ENCODE data around the gene INHBB.
"Not testable (repeated sequence)": the region's sequence is repeated elsewhere in the genome, so short reads cannot be mapped to it uniquely, and the experiment has no call there.

Gene INHBB

DNA sequence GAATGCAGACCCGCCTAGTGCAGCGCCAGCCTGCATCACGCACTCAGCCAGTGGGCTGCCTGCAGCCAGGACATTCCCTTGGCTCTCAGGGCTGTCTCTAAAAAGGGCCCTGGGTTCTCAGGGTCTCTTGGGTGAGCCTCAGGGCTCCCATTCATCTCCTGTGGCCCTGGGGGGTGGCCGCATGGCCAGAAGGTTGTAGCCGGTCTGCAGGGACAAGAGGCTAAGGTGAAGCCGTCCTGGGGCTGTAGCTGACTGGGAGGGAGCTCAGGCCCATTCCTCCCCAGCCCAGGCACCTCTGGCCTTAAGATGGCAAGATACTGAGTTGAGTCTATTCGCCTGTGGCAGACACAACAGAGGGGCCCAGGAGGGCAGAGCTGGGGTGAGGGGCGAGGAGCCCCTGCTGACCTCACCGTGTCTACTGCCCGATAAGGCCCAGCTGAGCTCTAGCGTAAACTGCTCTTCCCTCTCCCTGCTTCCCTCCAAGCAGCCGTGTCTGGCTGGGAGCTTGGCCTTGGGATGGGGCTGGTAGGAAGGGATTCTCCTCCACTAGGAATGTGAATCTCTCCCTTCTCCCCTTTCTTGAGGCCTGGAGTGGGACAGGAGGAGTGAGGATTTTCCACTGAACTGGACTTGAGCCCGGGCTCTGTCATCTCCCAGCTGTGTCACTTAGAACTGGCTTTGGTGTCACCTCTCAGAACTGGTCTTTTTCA lies 37.9 kb downstream of the INHBB start:
- no peak for DNase-seq

DNA sequence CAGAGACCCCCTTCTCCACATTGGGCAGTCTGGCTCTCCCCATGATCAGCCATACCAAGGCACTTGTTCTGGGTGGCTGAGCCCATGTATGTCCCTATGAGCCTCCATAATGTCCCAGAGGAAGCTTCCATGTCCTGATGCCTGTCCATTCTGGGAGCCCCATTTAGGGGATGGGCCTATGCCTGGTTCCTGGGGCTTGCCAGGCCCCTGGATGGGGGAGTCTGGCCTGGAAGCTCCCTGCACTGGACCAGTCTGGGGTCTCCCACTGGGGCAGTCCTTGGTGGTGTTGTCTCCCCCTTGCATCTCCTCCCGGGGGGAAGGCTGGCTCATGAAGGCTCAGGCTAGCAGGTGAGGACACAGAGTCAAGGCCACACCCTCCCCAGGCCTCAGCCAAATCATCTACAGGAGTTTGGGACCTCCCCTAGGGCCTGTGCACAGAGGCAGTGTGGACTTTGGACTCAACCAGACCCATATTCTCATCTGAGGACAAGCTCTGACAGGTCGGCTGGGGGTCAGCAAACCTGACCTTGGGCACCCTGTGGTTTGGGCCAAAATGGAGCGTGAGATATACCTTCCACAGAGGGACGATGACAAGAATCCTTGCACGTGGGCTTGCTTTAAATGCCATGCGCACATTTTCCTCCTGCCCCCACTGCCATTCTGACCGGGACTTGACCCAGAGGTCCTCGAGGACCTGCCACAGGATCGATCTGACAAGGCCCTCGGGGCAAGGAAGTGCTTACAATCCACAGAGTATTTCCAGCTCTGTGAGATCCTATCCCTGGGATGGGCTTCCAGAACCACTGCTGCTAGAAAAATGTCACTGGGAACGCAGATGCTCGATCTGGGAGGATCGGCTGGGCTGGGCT lies 38.8 kb downstream of the INHBB start:
- no peak for DNase-seq

DNA sequence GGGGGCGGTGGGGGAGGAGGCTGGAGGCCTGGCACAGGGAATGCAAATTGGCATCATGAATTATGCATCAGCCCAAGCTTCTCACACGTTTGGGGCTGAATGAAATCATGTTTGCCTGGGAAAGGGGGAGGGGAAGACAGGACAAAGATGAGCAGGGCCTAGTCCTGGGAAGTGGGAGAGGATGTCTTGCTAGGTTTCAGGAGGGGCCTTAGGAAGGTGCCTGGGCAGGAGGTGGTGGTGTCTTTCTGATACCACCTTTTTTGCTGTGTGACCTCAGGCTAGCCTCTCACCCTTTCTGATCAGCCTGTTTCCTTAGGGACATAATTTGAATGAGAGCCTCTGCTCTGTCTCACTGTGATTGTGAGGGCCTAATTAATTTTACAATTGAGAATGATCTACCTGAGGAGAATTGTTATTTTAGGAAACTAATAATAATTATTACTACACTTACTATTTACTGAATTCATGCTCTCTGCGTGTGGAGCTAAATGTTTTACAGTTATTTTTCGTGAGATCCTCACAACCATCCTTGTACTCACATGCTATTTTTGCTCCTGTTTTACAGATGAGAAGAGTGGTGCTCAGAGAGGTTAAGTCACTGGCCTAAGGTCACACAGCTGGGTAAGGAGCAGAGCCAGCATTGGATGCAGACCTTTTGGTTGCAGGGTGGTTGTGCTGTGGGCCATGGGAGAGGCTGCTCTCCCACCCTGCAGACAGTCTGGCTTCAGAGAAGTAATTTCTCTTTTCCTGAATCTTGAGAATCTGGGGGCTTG lies 39.6 kb downstream of the INHBB start:
- no peak for DNase-seq

DNA sequence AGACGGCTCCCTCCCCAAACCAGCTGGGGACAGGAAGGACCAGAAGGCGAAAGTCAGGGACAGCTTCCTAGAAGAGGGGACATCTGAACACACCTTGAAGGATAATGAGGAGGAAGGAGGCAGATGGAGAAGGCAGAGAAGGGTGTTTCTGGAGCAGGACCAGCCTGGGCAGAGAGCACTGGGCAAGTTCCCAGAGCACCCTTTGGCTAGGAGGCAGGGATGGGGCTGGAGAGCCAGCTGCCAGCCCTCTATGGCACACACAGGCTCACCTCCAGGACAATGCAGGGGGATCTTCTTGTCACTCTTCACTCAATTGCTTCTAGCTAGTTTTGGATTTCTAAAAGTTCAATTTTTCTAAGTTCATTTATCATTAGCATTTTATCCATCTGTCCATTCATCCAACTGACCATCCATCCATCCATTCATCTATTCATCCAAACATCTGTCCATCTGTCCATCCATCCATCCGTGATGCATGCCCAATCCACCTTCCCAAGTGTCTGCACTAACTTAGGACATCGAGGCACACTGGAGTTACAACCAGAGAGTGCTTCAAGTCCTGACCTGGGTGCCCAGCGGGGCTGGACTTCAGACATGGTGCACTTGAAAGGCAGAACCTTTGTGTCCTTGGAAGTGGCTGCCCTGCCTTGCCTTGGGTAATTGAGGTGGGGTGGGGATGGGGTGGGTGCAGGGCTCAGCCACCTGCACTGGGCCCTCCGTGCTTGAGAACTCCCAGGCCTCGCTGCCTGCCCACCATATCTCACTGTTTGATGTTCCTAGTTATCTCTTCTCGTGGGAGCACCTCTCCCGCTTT lies 42.5 kb downstream of the INHBB start:
- no peak for DNase-seq

DNA sequence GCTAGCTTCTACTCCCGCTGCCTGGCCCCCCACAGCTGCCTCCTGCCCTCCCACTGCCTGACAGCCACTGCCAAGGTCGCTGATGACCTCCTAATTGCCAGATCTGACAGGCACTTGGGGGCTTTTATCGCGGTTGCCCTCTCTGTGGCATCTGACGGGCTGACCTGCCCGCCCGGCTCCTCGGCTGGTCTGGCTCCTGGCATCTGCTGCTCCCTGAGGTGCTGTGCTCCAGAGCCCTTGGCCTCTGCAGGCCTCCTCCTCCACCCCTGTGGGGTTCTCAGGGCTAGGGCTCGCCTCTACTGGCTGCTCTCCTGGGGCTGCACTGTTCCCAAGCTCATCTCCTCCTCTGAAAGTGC lies 43.1 kb downstream of the INHBB start:
- peak; percentile 43 for DNase-seq

DNA sequence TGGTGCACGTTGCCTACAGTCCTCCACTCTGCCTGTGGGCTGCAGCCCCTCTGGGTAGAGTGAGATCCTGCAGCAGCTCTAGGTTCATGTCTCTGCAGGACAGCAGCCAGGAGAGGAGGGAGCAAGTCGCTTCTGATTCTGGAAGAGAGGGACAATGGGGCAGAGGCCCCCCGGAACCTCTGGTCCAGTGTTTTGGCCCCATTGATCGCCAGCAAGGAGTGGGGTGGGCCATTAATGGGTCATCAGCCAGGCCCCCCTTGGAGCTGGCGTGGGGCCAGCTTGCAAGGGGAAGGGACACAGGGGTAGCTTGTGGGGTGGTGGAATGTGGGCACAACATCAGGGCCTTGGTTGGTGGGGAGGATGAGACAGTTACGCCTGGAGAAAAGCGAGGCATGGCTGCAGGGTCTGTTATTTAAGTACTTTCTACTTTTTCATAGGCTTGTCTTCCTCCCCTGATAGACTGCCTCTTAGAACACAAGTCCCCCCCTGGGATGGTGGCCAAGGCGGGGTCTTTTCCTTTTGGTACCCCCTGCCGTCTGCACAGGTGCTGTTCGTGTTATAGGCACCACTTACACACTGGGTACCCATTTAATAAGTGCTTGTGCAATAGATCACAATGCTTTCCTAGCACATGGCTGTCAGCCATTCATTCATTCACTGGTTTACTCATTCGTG lies 44.6 kb downstream of the INHBB start:
- DNase-seq = peak; percentile 31

DNA sequence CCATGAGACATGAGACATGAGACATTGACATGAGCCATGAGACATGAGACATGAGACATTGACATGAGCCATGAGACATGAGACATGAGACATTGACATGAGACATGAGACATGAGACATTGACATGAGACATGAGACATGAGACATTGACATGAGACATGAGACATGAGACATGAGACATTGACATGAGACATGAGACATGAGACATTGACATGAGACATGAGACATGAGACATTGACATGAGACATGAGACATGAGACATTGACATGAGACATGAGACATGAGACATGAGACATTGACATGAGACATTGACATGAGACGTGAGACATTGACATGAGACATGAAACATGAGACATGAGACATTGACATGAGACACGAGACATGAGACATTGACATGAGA lies 45.4 kb downstream of the INHBB start:
- not testable (repeated sequence) for DNase-seq

DNA sequence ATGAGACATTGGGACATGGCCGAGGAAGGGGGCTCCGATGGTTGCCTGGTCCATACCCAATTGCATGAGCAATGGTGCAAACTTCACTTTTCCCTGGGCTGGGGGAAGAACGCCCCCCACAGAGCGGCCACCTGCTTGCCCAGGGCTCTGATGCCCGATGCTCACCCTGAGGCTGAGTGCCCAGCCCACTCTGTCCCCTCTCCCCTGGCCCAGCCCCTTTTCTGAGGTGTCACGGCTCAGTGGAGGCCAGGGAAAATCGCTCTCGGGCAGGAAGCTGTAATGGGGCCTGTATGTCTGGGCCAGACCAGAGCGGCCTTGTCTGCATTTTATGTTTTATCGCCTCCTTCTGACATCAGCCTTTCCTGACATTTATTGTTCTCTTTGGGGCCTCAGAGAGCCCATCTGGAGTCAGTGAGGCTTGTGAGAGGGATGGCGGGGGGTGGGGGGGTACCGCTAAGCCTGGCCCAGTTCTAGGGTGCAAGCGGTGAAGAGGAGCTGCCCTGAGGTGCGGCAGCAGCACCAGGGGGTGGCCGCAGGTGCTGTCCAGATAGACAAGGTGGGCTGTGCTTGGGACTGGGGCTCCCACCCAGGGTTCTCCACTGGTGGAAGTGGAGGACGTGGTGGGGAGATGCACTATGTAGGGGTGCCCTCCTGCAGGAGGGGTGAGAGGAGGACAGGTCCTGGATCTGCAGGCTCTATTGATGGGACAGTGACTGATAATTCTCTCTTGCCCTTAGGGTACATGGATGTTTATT lies 46.2 kb downstream of the INHBB start:
- DNase-seq = peak; percentile 40

DNA sequence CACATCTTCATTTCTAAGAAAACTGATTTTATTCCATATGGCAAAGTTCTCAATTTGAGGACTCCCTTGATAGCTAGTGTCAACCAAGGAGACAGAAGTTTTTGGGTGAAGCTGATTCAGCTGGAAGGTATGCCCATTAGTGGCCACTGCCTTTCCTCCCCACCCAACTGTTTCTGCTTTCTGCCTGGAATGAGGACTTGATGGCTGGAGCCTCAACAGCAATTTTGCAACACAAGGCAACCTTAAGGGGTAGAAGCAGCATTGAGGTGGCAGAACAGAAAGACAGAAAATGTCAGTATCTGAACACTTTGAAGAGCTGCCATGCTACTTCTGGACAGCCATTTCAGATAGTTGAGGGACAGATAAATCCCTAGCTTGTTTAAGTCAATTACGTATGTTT lies 47.0 kb downstream of the INHBB start:
- DNase-seq = no peak

DNA sequence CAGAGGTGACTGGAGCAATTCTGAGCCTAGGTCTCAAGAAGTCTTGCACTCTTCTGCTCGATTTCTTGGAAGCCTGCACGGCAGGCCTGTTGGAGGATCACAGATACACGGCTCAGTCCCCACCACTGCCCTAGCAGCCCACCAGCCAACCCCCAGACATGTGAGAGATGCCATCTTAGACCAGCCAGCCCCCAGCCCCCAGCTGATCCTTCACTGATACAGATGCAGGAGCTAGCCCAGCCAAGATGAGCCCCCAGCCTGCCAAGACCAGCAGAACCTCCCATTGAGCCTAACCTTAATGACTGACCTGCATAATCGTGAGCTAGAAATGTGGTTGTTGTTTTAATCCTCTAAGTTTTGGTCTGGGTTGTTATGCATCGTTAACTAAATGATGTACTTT lies 47.5 kb downstream of the INHBB start:
- no peak for DNase-seq

DNA sequence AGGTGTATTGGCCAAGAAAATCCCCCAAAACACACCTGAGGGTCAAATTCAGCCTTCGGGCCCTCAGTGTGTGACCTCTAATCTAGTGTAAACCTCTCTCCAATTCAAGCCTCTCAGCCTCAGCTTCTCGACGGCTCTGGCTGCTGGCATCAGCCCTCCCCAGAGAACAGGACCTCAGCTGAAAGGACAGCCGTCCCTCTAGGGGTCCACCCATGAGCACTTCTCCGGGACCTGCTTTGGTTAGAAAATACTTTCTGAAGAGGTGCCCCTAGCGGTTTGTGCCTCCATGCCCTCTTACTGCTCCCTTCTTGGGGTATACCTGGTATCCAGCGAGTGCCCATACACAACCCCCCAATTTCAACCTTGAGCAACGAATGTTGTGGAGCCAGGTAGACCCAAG lies 48.8 kb downstream of the INHBB start:
- DNase-seq = peak; percentile 47

DNA sequence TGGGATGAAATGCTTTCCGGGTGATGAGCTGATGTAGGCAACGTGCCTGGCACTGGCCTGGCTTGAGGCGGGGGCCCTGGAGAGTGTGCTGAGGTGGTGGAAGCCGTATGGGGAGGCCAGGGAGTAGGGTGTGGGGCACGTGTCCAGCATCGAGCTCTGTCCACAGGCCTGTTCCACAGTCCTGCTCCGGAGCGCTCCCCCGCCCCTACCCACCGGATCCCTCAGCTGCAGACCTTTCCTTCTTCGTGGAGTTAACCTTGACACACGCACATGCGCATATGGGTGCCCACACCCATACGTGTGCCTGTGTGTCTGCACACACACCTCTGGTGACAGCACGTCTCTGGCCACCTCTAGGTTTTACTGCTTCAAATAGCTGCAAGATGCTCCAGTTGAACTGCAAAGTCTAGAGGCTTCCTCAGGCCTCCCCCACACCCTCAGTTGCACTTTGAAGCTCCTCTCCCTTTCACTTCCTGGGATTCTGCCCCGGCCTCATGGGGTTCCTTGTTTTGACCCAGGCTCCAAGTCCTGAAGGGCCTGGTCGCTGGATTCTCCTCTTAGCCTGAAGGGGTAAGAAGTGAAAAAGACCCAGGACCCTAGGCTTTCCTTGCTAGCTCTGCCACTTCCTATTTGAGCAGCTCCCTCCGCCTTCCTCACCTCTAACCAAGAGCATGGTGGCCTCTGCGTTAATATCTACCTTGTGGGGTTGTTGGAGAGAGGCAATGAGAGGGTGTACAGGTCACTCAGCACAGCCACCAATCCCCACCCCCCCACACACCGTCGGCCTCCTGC lies 49.5 kb downstream of the INHBB start:
- DNase-seq = peak; percentile 39

DNA sequence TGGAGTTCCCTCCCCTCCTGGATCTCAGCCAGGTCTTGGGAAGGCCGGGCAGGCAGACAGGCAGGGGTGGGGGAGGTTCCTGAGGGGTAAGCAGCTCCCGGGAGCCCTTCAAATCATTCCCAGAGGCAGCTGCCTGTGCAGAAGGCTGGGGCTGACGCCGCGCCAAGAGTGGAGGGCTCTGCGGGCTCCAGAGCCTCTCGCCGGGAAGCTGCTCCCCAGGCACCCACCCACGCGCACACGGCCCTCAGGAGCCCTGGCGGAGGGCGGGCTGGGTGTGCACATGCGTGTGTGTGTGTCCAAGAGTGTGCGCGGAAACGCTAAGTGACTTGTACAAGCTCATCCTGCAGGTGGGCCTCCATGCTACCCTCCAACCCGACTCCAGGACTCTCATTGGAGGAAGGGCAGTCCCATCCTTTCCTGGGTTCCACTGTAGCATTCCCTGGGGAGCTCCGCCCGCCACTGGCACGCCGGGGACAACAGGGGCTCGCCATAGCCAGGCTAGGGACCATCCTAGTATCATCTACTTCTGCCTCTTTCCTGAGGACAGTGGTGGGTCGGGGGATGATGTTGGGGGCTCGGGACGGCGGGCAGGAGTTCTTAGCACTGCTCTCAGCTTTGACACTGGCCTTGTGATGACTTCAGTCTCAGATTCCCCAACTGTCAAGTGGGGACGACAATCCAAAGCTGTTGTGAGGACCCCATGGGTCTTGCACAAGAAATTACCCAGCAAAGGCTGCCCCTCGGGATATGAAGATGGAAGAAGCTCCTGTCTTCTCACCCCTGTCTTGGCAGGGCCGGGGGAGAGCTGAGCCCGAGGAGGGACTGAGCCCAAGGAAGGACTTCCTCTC lies 50.3 kb downstream of the INHBB start:
- peak; percentile 52 for DNase-seq

DNA sequence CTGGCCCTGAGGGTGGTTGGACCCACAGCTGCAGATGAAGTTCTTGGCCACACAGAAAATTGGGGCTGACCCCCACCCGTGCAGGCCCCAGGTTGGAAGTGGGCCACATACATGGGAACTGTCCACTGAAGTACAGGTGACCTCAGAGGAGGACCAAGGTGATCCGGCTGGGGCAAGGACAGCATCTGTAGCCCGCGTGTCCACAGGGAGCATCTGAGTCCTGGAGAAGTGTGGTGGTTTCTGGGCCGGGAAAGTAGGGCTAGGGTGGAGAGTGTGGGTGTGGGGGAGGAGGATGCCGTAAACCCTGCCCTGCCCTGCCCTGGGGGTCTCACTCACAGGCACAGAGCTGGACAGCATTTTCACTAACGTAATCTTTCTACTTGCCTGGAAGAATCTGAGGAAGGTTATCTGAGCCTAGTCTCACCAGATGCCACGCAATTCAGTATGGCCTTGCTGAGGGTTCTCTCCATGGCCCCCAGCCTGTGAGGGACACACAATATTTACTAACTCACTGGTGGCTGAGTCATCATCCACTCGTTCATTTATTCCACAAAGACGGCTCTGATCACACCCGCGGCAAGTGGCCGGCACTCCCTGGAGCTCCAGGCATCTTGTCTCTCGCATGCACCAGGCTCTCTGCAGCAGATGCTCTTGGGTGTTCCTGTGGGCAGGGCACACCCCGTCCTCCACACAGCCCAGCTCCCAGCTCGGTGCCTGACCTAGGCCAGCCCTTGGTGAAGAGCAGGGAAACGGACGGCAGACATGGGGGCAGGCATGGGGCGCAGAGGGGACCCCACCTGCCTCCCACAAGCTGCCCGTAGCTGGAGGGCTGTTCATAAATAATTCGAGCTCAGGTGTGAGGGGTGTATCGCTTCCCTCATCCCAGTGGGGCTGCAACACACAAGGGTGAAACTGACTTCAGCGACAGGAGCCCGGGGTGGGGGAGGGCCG lies 51.2 kb downstream of the INHBB start:
- DNase-seq = peak; percentile 51

DNA sequence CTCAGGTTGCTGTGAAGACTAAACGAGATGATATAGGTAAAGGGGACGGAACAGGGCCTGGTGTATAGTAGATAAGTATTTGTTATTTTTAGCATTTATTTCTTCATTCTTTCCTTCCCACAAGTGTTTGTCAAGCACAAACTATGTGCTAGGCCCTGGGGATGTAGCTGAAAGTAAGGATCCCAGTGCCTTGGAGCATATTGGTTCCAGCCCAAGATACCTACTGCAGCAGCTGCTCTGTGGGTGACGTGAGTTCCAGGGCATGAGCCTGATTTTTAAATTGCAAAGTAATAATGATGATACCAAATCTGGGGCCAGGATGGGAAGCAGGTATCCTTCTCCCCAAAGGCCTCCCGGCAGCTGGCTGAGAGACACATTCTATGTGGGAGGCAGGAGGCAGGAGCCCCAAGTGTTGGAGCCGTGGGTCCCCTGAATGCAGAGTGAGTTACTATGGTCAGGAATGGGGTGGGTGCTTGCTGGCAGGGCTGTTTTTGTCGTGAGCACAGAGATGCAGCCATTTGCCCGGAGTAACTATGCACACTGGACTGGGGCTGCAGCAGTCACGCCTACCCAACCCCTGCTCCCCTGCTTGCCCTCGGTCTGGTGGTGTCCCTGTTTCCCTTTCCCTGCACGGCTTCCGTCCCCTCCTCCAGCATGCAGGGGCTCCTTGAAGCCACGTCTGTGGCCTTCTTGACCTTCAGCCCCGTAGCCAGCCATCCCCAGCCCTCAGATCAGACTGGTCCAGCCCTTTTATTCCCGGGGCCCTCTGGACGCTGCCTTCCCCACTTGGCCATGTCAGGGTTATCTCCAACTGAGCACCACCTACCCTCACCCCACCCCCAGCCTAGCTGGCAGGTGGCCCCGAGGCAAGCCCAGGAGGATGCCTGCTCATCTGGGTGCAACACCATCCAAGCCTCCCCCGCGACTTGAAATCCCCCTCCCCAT lies 52.4 kb downstream of the INHBB start:
- DNase-seq = peak; percentile 40

DNA sequence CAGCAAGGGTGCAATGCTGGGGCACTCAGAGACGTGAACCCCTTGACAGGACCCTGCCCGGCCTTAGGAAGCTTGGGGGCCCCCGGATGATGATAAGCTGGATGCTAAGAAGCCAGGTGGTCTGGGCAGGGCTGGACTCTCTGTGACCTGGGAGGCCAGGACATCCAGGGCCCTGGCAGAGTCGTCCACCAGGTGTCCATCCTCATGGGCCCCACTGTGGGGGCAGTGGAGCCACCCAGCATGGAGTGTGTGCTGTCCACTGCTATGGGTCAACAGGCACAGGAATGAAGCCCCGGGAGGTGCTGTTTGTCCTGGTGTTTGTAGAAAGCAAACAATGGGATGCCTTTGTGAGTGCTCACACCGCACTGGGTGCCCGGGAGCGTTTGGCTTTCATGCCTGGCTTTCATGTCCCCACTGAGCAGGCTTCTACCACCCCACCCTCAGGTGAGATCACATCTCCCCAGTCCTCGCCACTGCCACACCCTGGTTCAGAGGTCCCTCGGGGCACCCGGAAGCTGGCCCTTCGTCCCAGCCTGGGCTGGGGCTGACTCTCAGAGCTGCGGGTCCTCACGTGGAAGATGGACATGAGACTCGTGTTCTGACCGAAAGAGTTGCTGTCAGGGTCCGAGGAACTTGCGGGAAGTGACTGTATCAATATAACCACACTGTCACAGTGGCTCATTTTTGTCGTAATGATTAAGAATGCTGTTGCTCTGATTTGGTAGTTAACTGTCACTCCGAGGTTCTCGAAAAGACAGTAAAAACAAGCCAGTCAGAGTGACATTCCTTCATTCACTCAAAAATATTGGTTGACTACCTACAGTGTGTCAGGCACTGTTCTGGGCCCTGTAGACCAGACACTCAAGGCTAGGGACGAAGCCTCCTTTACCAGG lies 53.3 kb downstream of the INHBB start:
- peak; percentile 57 for DNase-seq

Measured in islet precursor cell (in vitro differentiated cells).